ENCODE results near the gene TCERG1. TPM values are rescaled to one million over a fixed set of nuclear protein-coding genes. Genes with fewer than 3 reads are reported as not detected.
A peak's percentile ranks its signal among the peaks of the same experiment; 100 is the strongest.
"Not testable (repeated sequence)": the region's sequence is repeated elsewhere in the genome, so short reads cannot be mapped to it uniquely, and the experiment has no call there.

The TCERG1 gene
- polyA plus RNA-seq, 3 donors: 11.6 to 37.3 (median 18.0) TPM

DNA sequence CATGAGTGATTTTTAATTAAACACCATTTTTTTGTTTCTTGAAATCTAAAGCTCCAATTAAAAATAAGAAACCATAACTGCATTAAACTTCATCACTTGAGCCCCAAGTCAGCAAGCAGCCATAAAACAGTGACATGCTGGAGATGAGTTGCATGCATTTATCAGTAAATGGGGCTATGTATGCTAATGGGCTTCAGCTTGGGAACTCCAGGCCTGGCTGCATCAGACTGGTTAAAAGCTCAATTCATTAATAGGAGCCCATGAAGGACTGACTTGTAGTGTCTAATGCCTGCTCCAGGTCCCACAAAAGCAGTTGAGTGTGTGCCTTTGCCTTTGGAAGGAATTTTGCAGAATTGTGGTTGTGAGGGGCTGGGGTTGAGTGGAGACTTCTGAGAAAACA lies 102.5 kb downstream of the TCERG1 start:
- H3K4me3 Mint-ChIP-seq: no peak overlapping the region

GRCh38 chr5:146553446-146553845 lies 106.3 kb downstream of the TCERG1 start:
- H3K9ac ChIP-seq (ENCODE audit: insufficient read depth, low read length, poor library complexity, severe bottlenecking): no peak overlapping the region
- peaks cover 1 to 6% (median 2%) of the 10 kb centered on the region in 3 donors for H3K27me3 Mint-ChIP-seq (ENCODE audit: low read depth in 3 of 3)
- no peak overlapping the region for H3K27ac Mint-ChIP-seq
- H3K79me2 ChIP-seq (ENCODE audit: insufficient read depth, low read length): no peaks in the 10 kb centered on the region
- peaks cover 0 to 2% (median 0%) of the 10 kb centered on the region in 7 donors for H3K9me3 Mint-ChIP-seq
- intact Hi-C loops (cut with micrococcal nuclease): no loop called here
- no peak overlapping the region for H3K27ac ChIP-seq (ENCODE audit: low read depth in 1 of 2, low read length in 2 of 2)
- no peaks in the 10 kb centered on the region for H3K36me3 Mint-ChIP-seq
- H3K4me2 ChIP-seq (replicated peaks; ENCODE audit: extremely low read depth, low read length, poor library complexity, severe bottlenecking): no peak overlapping the region
- no peaks in the 10 kb centered on the region for H3K4me1 ChIP-seq (ENCODE audit: control insufficient read depth in 1 of 2, insufficient read depth in 2 of 2, low read length in 2 of 2)
- no peaks in the 10 kb centered on the region for H3K36me3 ChIP-seq (replicated peaks in 1 of 2; ENCODE audit: control insufficient read depth in 1 of 2, insufficient read depth in 2 of 2, low read length in 2 of 2)
- H3K4me3 Mint-ChIP-seq: no peak overlapping the region
- WGBS (ENCODE audit: insufficient coverage): no CpG with 5 or more reads among the region's 3 CpGs
- no peaks in the 10 kb centered on the region for H4K20me1 ChIP-seq (ENCODE audit: insufficient read depth, low read length)
- H2AFZ ChIP-seq (ENCODE audit: insufficient read depth, low read depth, low read length, poor library complexity, severe bottlenecking): no peak overlapping the region
- DNase-seq: no peak
- TF ChIP-seq, protein P1, sequence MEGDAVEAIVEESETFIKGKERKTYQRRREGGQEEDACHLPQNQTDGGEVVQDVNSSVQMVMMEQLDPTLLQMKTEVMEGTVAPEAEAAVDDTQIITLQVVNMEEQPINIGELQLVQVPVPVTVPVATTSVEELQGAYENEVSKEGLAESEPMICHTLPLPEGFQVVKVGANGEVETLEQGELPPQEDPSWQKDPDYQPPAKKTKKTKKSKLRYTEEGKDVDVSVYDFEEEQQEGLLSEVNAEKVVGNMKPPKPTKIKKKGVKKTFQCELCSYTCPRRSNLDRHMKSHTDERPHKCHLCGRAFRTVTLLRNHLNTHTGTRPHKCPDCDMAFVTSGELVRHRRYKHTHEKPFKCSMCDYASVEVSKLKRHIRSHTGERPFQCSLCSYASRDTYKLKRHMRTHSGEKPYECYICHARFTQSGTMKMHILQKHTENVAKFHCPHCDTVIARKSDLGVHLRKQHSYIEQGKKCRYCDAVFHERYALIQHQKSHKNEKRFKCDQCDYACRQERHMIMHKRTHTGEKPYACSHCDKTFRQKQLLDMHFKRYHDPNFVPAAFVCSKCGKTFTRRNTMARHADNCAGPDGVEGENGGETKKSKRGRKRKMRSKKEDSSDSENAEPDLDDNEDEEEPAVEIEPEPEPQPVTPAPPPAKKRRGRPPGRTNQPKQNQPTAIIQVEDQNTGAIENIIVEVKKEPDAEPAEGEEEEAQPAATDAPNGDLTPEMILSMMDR (IDR thresholded peaks at IDR 0.05): no peak
- H3K9me3 ChIP-seq (replicated peaks in 1 of 2; ENCODE audit: control insufficient read depth in 1 of 2, insufficient read depth in 1 of 2, low read length in 2 of 2): no peaks in the 10 kb centered on the region
- no peaks in the 10 kb centered on the region for H3K4me1 Mint-ChIP-seq
- H3K4me3 ChIP-seq (replicated peaks in 1 of 3; ENCODE audit: low read depth in 2 of 3, low read length in 3 of 3): no peak overlapping the region
- H3K27me3 ChIP-seq (ENCODE audit: control insufficient read depth in 2 of 2, insufficient read depth in 2 of 2, low read length in 2 of 2): no peaks in the 10 kb centered on the region

More for the DNA sequence above, 102.5 kb downstream of the TCERG1 start:
- Histone ChIP-seq H3K9me3 (replicated peaks in 1 of 2; ENCODE audit: control insufficient read depth in 1 of 2, insufficient read depth in 1 of 2, low read length in 2 of 2) (no peaks in the 10 kb centered on the region), H3K27me3 (ENCODE audit: control insufficient read depth in 2 of 2, insufficient read depth in 2 of 2, low read length in 2 of 2) (no peaks in the 10 kb centered on the region), H3K27ac (ENCODE audit: low read depth in 1 of 2, low read length in 2 of 2) (no peak overlapping the region), H3K4me2 (replicated peaks; ENCODE audit: extremely low read depth, low read length, poor library complexity, severe bottlenecking) (no peak overlapping the region), H2AFZ (ENCODE audit: insufficient read depth, low read depth, low read length, poor library complexity, severe bottlenecking) (no peak overlapping the region), H3K79me2 (ENCODE audit: insufficient read depth, low read length) (no peaks in the 10 kb centered on the region), H3K36me3 (replicated peaks in 1 of 2; ENCODE audit: control insufficient read depth in 1 of 2, insufficient read depth in 2 of 2, low read length in 2 of 2) (no peaks in the 10 kb centered on the region), H4K20me1 (ENCODE audit: insufficient read depth, low read length) (no peaks in the 10 kb centered on the region), H3K9ac (ENCODE audit: insufficient read depth, low read length, poor library complexity, severe bottlenecking) (no peak overlapping the region), H3K4me3 (replicated peaks in 1 of 3; ENCODE audit: low read depth in 2 of 3, low read length in 3 of 3) (no peak overlapping the region), H3K4me1 (ENCODE audit: control insufficient read depth in 1 of 2, insufficient read depth in 2 of 2, low read length in 2 of 2) (no peaks in the 10 kb centered on the region)
- Mint-ChIP-seq H3K4me1 (no peaks in the 10 kb centered on the region), H3K9me3 (peaks cover 0 to 2% (median 0%) of the 10 kb centered on the region in 7 donors), H3K27ac (no peak overlapping the region), H3K36me3 (no peaks in the 10 kb centered on the region), H3K27me3 (ENCODE audit: low read depth in 3 of 3) (peaks cover 4 to 11% (median 6%) of the 10 kb centered on the region in 3 donors)
- intact Hi-C loops (cut with micrococcal nuclease): loop anchor here in 1 of 2 donors (5.0 kb wide), 1 partner anchor 418 kb away; no protein-coding TSS in a partner anchor
- no peak for DNase-seq
- TF ChIP-seq, protein P1 (IDR thresholded peaks at IDR 0.05): no peak

DNA sequence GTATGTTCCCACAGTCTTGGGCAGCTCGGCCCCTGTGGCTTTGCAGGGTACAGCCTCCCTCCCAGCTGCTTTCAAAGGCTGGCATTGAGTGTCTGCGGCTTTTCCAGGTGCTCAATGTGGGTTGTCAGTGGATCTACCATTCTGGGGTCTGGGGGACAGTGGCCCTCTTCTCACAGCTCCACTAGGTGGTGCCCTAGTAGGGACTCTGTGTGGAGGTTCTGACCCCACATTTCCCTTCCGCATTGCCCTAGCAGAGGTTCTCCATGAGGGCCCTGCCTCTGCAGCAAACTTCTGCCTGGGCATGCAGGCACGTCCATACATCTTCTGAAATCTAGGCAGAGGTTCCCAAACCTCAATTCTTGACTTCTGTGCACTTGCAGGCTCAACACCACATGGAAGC lies 109.8 kb downstream of the TCERG1 start:
- H3K36me3 ChIP-seq (replicated peaks in 1 of 2; ENCODE audit: control insufficient read depth in 1 of 2, insufficient read depth in 2 of 2, low read length in 2 of 2); H2AFZ ChIP-seq (ENCODE audit: insufficient read depth, low read depth, low read length, poor library complexity, severe bottlenecking); H3K79me2 ChIP-seq (ENCODE audit: insufficient read depth, low read length); H3K4me2 ChIP-seq (replicated peaks; ENCODE audit: extremely low read depth, low read length, poor library complexity, severe bottlenecking); H3K9ac ChIP-seq (ENCODE audit: insufficient read depth, low read length, poor library complexity, severe bottlenecking); H3K27me3 ChIP-seq (ENCODE audit: control insufficient read depth in 2 of 2, insufficient read depth in 2 of 2, low read length in 2 of 2); H3K4me3 Mint-ChIP-seq; DNase-seq; H3K4me3 ChIP-seq (replicated peaks in 1 of 3; ENCODE audit: low read depth in 2 of 3, low read length in 3 of 3); H3K27ac ChIP-seq (ENCODE audit: low read depth in 1 of 2, low read length in 2 of 2); H3K9me3 ChIP-seq (replicated peaks in 1 of 2; ENCODE audit: control insufficient read depth in 1 of 2, insufficient read depth in 1 of 2, low read length in 2 of 2); intact Hi-C loops (cut with micrococcal nuclease); H3K36me3 Mint-ChIP-seq; H3K4me1 Mint-ChIP-seq; H3K4me1 ChIP-seq (ENCODE audit: control insufficient read depth in 1 of 2, insufficient read depth in 2 of 2, low read length in 2 of 2); H3K27me3 Mint-ChIP-seq (ENCODE audit: low read depth in 3 of 3); H3K9me3 Mint-ChIP-seq; H4K20me1 ChIP-seq (ENCODE audit: insufficient read depth, low read length): not testable (repeated sequence)
- peak overlapping the region in 1 of 7 donors; percentile 21 for H3K27ac Mint-ChIP-seq
- 100% methylated on average over 2 of the region's 4 CpGs for WGBS (ENCODE audit: insufficient coverage)

Measured in CD14-positive monocyte (primary cell).